HL-60/S4 treated with phorbol 12-myristate 13-acetate at 8.2 ng/mL for 4 days and 3 days (cell line): ENCODE data around the gene RELA.
"Not testable (repeated sequence)": the region's sequence is repeated elsewhere in the genome, so short reads cannot be mapped to it uniquely, and the experiment has no call there.

Experiments used
- in situ Hi-C: fragments of 300-500 bp; cut with MboI; formaldehyde crosslinking; loops from 2 replicates; pipeline ENCODE4 v1.15.0; 2022; ENCODE audit warnings: low sequenced_read_pairs

The RELA gene

DNA sequence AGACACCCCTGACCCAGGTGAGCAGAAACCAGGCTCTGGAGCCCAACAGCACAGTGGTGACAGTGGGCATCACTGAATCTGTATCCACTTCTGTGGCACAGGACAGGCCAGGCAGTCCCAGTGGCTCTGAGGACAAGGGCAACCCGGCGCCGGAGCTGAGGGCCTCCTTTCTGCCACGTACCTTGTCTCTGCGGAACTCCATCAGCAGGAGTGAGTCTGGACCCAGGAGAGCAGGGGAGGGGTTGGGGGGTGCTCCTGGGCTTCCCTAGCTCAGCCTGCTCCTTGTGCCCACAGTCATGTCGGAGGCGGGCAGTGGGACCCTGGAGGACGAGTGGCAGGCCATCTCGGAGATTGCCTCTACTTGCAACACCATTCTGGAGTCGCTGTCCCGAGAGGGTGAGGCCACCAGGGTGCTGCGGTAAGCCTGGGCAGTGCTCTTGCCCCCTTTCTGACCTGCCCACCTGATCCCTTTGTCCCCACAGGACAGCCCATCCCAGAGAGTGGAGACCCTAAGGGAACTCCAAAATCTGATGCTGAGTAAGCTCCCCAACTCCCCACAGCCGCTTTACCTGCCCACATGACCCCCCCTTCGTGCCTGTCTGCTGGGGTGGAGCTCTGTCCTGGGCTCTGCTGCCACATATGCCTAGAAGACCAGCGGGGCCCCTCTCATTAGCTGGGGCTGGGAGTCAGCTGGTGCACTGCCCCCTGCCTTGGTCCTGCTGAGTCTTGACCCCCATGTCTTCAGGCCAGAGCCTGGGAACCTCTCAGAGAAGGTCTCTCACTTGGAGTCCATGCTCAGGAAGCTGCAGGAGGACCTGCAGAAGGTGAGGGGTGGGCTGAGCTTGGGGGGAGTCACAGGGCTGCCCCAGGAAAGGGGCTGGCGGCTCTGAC is 12.8 kb downstream of the RELA start:
- in situ Hi-C loops = no loop called here

DNA sequence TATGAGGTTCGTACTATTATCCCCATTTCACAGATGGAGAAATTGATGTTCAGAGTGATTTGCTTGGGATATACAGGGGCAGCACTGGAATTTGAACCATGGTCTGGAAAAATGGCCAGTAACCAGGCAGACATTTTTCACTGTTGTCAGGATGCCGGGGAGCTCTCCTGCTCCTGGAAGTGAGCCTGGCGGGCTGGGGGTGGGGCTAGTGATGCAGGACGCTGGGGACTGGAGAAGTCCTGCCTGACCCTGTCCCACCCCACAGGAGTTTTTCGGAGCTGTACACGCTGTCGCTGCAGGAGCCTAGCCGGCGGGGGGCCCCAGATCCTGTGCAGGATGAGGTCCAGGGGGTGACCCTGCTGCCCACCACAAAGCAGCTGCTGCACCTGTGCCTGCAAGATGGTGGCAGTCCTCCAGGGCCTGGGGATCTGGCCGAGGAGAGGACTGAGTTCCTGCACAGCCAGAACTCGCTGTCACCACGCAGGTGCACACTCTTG is 13.7 kb downstream of the RELA start:
- in situ Hi-C loops = no loop called here

GRCh38 chr11:65646958-65647701 is 15.6 kb downstream of the RELA start:
- in situ Hi-C loops = no loop called here

GRCh38 chr11:65646288-65646957 is 16.3 kb downstream of the RELA start:
- in situ Hi-C loops = no loop called here

GRCh38 chr11:65645710-65646109 is 17.0 kb downstream of the RELA start:
- in situ Hi-C loops = no loop called here

DNA sequence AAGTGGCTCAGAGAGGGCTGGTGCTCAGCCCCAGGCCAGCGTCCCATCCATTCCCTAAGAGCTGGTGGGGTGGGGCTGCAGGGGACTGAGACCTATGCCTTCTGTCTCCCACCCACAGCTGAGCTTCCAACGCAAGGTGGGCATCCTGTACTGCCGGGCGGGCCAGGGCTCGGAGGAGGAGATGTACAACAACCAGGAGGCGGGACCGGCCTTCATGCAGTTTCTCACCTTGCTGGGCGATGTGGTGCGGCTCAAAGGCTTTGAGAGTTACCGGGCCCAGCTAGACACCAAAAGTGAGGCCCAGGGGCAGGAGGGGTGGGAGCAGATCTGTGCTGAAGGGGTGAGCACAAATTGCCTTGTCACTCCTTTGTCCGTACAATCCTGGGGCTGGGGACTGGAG is 17.9 kb downstream of the RELA start:
- in situ Hi-C loops = no loop called here

DNA sequence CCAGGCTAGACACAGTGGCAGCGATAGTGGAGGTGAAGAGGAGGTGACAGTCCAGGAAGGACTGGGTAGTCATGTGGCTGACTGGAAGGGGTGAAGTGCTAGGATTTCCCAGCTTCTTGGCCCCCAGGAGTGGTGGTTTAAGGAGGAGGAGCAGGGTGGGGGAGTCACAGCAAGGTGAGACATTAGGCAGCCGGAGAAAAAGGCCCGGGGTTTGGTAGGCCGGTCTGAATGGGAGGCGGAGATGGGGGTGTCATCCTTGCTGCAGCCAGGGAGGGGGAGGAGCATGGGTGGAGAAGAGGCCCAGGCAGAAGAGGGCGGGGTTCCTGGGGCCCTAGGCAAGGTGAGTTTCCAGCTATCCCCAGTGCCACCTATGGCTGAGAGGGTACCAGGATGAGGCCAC is 18.7 kb downstream of the RELA start:
- in situ Hi-C loops = no loop called here

GRCh38 chr11:65642014-65642671 is 20.6 kb downstream of the RELA start:
- in situ Hi-C loops = no loop called here

DNA sequence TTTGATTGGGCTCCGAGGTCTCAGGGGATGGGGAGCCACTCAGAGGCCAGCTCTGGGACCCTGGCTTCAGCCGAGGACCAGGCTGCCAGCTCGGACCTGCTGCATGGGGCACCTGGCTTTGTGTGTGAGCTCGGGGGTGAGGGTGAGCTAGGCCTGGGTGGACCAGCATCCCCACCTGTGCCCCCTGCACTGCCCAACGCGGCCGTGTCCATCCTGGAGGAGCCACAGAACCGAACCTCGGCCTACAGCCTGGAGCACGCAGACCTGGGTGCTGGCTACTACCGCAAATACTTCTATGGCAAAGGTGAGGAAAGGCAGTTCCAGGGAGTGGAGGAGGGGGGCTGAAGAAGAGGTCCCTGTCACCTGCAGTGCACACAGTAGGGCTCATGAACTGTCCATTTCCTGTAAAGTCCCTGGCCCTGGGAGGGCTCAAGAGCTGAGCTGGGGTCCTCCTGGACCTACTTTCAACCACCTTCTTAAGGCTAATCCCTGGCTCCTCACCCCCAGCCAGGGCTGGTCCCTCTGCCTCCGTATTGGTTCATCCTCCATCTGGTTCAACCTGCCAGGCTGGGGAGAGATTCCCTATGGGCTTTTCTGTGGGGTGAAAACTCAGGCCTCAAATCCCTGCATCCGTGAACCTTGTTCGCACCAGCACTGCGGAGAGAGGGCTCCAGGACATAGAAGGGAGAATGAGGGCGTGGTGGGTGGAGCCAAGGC is 21.3 kb downstream of the RELA start:
- in situ Hi-C loops = no loop called here

DNA sequence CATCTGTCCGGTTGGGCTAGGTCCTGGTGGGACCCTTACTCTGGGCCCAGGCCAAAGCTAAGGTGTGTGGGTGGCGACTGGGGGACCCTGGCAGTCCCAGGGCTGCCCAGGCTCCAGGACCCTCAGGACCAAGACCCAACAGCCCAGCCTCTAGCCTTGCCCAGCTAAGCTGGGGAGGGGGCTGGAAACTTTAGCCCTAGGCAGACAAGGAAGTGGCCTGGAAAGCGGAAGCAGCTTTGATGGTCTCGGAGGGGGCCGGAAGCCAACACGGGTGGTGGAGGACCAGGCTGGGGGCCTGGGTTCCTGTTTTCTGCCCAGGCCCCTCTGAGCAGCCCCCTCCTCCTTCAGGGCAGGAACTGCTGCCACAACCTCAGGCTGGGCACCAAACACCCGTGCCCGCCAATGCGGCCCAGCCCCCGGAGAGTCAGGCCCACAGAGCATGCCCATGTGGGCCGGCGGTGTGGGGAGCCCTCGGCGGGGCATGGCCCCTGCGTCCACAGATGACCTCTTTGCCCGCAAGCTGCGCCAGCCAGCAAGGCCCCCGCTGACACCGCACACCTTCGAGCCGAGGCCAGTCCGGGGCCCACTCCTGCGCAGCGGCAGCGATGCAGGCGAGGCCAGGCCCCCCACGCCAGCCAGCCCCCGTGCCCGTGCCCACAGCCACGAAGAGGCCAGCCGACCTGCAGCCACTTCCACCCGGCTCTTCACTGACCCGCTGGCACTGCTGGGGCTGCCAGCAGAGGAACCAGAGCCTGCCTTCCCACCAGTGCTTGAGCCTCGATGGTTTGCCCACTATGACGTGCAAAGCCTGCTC is 22.0 kb downstream of the RELA start:
- in situ Hi-C loops = no loop called here

- in situ Hi-C loops = no loop called here
Observed at GRCh38 chr11:65639623-65640482, 22.9 kb downstream of the RELA start.

DNA sequence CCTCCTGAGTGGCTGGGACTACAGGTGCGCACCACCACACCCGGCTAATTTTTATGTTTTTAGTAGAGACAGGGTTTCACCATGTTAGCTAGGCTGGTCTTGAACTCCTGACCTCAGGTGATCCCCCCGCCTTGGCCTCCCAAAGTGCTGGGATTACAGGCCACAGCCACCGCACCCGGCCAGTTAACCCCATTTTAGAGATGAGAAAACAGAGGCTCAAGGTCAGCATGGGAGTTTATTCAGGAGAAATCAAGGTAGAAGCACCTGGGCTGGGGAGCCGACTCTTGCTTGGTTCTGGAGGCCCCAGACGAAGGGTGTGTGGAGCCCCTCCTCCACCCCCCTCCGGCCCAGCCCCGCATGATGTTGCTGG is 23.5 kb downstream of the RELA start:
- in situ Hi-C loops = not testable (repeated sequence)

DNA sequence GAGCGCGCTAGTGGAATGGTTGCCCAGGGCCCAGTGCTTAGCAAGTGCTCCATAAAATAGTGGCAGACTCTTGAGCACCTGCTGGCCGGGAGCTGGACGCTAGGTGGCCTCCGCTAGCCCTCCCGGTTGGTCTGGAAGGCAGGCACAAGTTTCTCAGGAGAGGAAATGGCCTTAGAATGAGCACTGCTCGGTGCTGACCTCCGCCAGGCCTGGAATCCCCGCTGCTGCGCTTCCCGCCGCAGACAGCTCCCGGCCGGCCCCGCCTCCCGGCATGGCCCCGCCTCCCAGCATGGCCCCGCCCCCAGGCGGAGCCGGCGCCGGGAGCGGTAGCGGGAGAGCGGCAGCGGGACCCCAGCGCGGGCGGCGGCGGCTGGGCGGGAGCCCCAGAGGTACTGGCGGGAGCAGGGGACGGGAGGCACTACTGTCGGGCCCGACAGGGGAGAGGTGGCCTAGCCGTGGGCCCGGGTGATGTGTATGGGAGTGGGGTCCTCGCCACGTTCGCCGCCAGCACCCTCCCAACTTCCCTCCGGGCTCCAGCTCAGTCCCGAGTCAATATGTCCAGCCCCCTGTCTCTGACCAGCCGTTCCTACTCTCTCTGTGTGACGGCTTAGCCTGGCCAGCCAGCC is 24.8 kb downstream of the RELA start, which contains the start of gene SIPA1:
TSS of gene SIPA1 (plus strand) at position 308 of the 626 bp plus-strand sequence. CDS start 2,821 bp downstream, outside the sequence.
- in situ Hi-C loops = no loop called here

- in situ Hi-C loops = no loop called here
Observed at GRCh38 chr11:65637032-65637557, 25.6 kb downstream of the RELA start.

- in situ Hi-C loops = no loop called here
Observed at GRCh38 chr11:65636108-65637031, 26.3 kb downstream of the RELA start.

GRCh38 chr11:65634905-65635731 is 27.6 kb downstream of the RELA start:
- in situ Hi-C loops = no loop called here
